K562 (cell line): Measurements from ENCODE around the gene C1RL. TPM values are rescaled to one million over a fixed set of nuclear protein-coding genes. Genes with fewer than 3 reads are reported as not detected.
A peak's percentile ranks its signal among the peaks of the same experiment; 100 is the strongest.

ENCODE experiments used
- ARHGAP35 ChIP-seq: fragments of 450-650 bp; IDR thresholded peaks from 2 replicates; pipeline ENCODE4 v1.6.1; 2018; ENCODE audit not compliant: partially characterized antibody
- ATF4 ChIP-seq: fragments of 450-650 bp; formaldehyde crosslinking; IDR thresholded peaks from 2 replicates; pipeline ENCODE4 v1.4.0; 2022; ENCODE audit warnings: mild to moderate bottlenecking, moderate library complexity
- CBFA2T3 ChIP-seq: fragments of 450-650 bp; IDR thresholded peaks from 2 replicates; pipeline ENCODE4 v1.6.1; 2017
- CCAR2 ChIP-seq: fragments of 200-400 bp; formaldehyde crosslinking; IDR thresholded peaks from 2 replicates; pipeline ENCODE4 v1.6.1; 2017; ENCODE audit warnings: mild to moderate bottlenecking, low read depth, low read length
- DLX4 ChIP-seq: fragments of 250-450 bp; sonication (Bioruptor Pico); IDR thresholded peaks from 2 replicates; pipeline ENCODE4 v1.6.1; 2021; ENCODE audit warnings: mild to moderate bottlenecking
- E2F5 ChIP-seq: sonication (generic); formaldehyde crosslinking; IDR thresholded peaks from 2 replicates; pipeline ENCODE4 v1.8.0; 2022; ENCODE audit warnings: mild to moderate bottlenecking, missing genetic modification reagents
- ELK3 ChIP-seq: fragments of 450-650 bp; formaldehyde crosslinking; IDR thresholded peaks from 2 replicates; pipeline ENCODE4 v1.4.0; 2020; ENCODE audit warnings: mild to moderate bottlenecking
- FUS ChIP-seq: fragments of 200-400 bp; formaldehyde crosslinking; optimal IDR thresholded peaks from 2 replicates; pipeline ENCODE3; 2017; ENCODE audit warnings: low read depth, low read length
- GTF2E2 ChIP-seq: fragments of 200-800 bp; sonication (Bioruptor generic); IDR thresholded peaks from 2 replicates; pipeline ENCODE4 v1.6.1; 2016; ENCODE audit warnings: missing genetic modification characterization, missing compliant biosample characterization
- L3MBTL2 ChIP-seq: fragments of 450-650 bp; IDR thresholded peaks from 2 replicates; pipeline ENCODE4 v1.6.1; 2016; ENCODE audit warnings: mild to moderate bottlenecking, moderate library complexity
- MAX ChIP-seq: sonication (generic); formaldehyde crosslinking; IDR thresholded peaks from 2 replicates; pipeline ENCODE4 v1.9.0; 2022; ENCODE audit warnings: mild to moderate bottlenecking, missing genetic modification reagents
- MCM2 ChIP-seq: fragments of 450-650 bp; IDR thresholded peaks from 2 replicates; pipeline ENCODE4 v1.6.1; 2017; ENCODE audit warnings: low read depth, mild to moderate bottlenecking
- NR1H2 ChIP-seq: sonication (generic); formaldehyde crosslinking; IDR thresholded peaks from 2 replicates; pipeline ENCODE4 v1.4.0; 2020; ENCODE audit warnings: mild to moderate bottlenecking, missing genetic modification reagents
- PHB ChIP-seq: fragments of 250-450 bp; sonication (Bioruptor Pico); IDR thresholded peaks from 2 replicates; pipeline ENCODE4 v1.5.0; 2021
- PHF8 ChIP-seq: fragments of 200-600 bp; sonication (generic); IDR thresholded peaks from 2 replicates; pipeline ENCODE4 v1.6.1; 2012; ENCODE audit warnings: mixed run types, mild to moderate bottlenecking, inconsistent platforms, low read length, moderate library complexity, borderline replicate concordance
- POLR2A ChIP-seq: fragments of 450-650 bp; conservative IDR thresholded peaks from 2 replicates; pipeline ENCODE4 v1.6.1; 2016
- POLR2AphosphoS2 ChIP-seq: IDR thresholded peaks from 2 replicates; pipeline ENCODE4 v1.6.1; 2012; ENCODE audit warnings: low read length, improper control_type of control experiment
- PTRF ChIP-seq: fragments of 450-650 bp; IDR thresholded peaks from 2 replicates; pipeline ENCODE4 v1.6.1; 2016; ENCODE audit warnings: mild to moderate bottlenecking, missing genetic modification characterization, missing compliant biosample characterization
- RAD21 ChIP-seq, 2 experiments: fragments of 250-450 bp in 1 of 2; fragments of 450-650 bp in 1 of 2; sonication (Bioruptor Pico) in 1 of 2; formaldehyde crosslinking in 1 of 2; IDR thresholded peaks in 1 of 2; conservative IDR thresholded peaks in 1 of 2; 2 replicates each; pipeline versions ENCODE4 v1.4.0 to v1.8.0; 2020 to 2022; ENCODE audit warnings: mild to moderate bottlenecking in 2 of 2, moderate library complexity in 1 of 2
- SMARCC2 ChIP-seq: fragments of 450-650 bp; IDR thresholded peaks from 2 replicates; pipeline ENCODE4 v1.6.1; 2017; ENCODE audit warnings: antibody characterized with exemption, moderate library complexity, mild to moderate bottlenecking, low read depth
- ZBTB5 ChIP-seq: fragments of 450-650 bp; IDR thresholded peaks from 2 replicates; pipeline ENCODE4 v1.6.1; 2017; ENCODE audit warnings: antibody characterized with exemption
- ZC3H8 ChIP-seq: fragments of 450-650 bp; IDR thresholded peaks from 2 replicates; pipeline ENCODE4 v1.6.1; 2017
- ZKSCAN1 ChIP-seq: fragments of 150-350 bp; IDR thresholded peaks from 2 replicates; pipeline ENCODE4 v1.6.1; 2016; ENCODE audit warnings: low read depth, low read length
- ZNF507 ChIP-seq: conservative IDR thresholded peaks from 2 replicates; pipeline ENCODE4 v1.6.1; 2017; ENCODE audit warnings: missing genetic modification characterization, missing compliant biosample characterization
- ZNF561 ChIP-seq: fragments of 450-650 bp; formaldehyde crosslinking; conservative IDR thresholded peaks from 2 replicates; pipeline ENCODE4 v1.4.0; 2020; ENCODE audit warnings: mild to moderate bottlenecking, moderate library complexity
- ZNF766 ChIP-seq: fragments of 200-800 bp; sonication (Bioruptor generic); conservative IDR thresholded peaks from 2 replicates; pipeline ENCODE4 v1.6.1; 2016; ENCODE audit warnings: missing genetic modification characterization, missing compliant biosample characterization
- polyA plus RNA-seq, 8 experiments: library from polyadenylated mRNA; depleted of rRNA in 4 of 8; stranded (reverse) in 5 of 8; unstranded in 3 of 8; fragments of >200 nt; fragmentation: Nextera tagmentation in 2 of 8; fragmentation: Illumina TruSeq in 1 of 8; extraction: Ambion mirVana in 2 of 8; extraction: Trizol in 1 of 8; gene quantifications; 2 replicates each; pipeline versions ENCODE4 v1.2.1 to v1.2.3, GENCODE V29; 2011 to 2014; ENCODE audit warnings: inconsistent platforms in 1 of 8, missing spikeins in 1 of 8
- total RNA-seq, 7 experiments: library from RNA; depleted of rRNA in 6 of 7; stranded (reverse); fragments of >200 nt in 6 of 7; fragmentation: Illumina TruSeq in 2 of 7; extraction: Trizol in 2 of 7; gene quantifications; 2 replicates each; pipeline versions ENCODE4 v1.2.1 to v1.2.3, GENCODE V29; 2011 to 2021; ENCODE audit warnings: low replicate concordance in 1 of 7

C1RL gene
- total and polyA plus RNA-seq, 9 of the 15 experiments (the other 6 are each of a cell fraction or from before 2014, with no cell fraction given), result 1.4 to 10.7 (median 8.0) TPM

- TF ChIP-seq PTRF (peak; percentile 90), SMARCC2 (no peak), ZBTB5 (no peak), CBFA2T3 (no peak), PHF8 (no peak), ZNF507 (tag) (no peak), DLX4 (CRISPR knock-in tag) (no peak), ATF4 (CRISPR knock-in tag) (peak; percentile 65), L3MBTL2 (no peak), POLR2AphosphoS2 (no peak), E2F5 (CRISPR knock-in tag) (no peak), CCAR2 (no peak), ELK3 (CRISPR knock-in tag) (no peak), ARHGAP35 (no peak), MCM2 (no peak), ZNF766 (CRISPR knock-in tag) (peak; percentile 72; the same call in 1 of the 2 replicates), RAD21 (CRISPR knock-in tag; conservative IDR thresholded peaks at IDR 0.05 in 1 of 2, IDR thresholded peaks at IDR 0.05 in 1 of 2) (no peak), GTF2E2 (tag) (no peak), ZC3H8 (no peak), NR1H2 (CRISPR knock-in tag) (no peak), ZNF561 (no peak), POLR2A (no peak), MAX (CRISPR knock-in tag) (no peak), ZKSCAN1 (no peak), PHB (CRISPR knock-in tag) (no peak), FUS (no peak)
These were observed 50.7 kb downstream of the C1RL start (continued) for GRCh38 chr12:7058163-7058845.
